HG03469 (cell line): ENCODE results near the gene NASP.

Experiments
- ATAC-seq: cut with Tn5 transposase; IDR thresholded peaks from one replicate; pipeline ENCODE4 v1.9.1; 2021; ENCODE audit warnings: mild to moderate bottlenecking, moderate library complexity, moderate number of reproducible peaks; ENCODE audit not compliant: unreplicated experiment

NASP gene

DNA sequence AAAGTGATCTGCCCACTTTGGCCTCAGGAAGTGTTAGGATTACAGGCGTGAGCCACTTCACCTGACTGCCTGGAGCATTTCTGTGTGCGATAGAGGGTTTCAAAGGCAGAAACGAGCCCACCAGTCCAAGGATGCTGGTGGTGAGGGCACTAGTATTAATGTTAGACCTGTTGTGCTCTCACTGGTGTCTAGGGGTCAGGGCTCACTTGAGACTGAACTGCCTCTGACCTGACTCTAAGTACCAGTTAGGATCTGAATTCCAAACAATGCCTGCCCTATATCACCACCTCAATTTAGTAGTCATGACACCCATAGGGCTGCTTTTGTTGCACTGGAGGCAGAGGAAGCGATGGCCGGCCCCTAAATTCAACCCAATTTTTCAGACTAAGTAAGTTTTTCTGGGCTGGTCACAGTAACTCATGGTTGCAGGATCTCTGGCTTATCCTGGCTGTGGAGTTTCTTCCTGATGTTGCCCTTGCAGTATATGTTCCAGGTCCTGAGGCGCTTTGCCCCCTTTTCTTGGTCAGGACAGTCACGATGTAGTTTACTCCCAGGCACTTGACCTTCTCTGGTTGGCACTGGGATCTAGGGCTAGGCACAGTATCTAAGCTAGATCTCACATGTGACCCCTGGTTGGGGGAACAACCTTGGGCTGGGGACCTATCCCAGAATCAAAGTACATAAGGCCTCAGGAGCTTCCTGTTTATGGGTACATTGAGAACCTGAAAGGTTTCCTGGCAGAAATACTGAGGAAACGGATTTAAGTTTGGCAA lies 35.5 kb downstream of the NASP start:
- no peak for ATAC-seq

DNA sequence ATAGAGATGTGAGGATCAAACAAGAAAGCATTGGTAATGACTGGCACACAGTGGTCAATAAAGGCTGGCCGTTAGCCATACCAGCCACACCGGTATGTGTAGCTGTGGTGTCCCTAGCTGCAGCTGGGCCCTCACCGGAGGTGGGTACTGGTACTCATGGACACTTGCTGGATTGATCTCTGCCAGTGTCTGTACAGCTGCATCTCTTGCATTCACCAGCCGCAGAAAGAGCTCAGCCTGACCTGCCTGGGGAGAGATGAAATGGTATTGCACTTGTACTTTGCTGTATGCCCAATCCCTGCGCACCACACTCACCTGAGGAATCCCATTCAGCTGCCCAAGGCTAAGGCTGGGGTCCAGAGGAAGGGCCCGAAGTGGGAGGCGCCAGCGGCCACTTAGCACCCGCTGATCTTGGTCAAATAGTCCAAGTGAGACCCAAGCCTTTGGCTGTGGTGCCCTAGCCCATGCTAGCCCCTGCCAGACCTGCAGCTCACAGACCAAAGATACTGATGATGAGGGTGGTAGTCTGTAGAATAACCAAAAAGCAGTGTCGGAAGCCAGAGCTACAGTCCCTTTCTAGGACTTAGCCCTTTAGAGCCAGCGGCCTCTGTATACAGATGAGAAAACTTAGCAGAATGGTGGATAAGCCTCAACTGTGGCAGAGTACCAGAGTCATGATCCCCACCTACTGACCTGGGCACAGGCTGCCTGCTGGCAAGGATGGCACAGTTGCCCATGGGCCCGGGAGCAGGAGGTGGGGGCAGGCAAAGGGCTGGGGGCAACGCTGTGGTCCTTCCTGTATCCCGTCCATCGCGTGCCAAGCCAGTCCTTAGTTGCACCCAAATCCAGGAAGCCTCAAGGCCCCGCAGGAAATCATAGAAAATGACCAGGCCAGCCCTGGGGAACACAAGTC lies 37.0 kb downstream of the NASP start:
- no peak for ATAC-seq

DNA sequence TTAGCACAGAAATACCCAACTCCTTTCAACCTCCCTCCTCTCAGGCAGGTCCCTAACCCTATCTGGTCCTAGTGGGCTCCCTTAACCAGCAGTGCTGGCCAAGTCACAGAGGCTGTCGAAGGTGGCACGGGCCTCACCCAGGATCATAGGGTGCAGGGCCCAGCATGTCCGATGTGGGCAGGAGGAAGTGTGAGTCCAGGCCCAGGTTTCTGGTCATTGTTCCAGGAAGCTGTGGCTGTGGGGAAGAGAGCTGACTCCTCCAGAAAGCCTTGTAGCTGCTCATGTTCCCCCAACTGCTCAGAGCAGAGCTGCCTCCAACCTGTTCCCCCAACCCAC lies 37.6 kb downstream of the NASP start:
- no peak for ATAC-seq

DNA sequence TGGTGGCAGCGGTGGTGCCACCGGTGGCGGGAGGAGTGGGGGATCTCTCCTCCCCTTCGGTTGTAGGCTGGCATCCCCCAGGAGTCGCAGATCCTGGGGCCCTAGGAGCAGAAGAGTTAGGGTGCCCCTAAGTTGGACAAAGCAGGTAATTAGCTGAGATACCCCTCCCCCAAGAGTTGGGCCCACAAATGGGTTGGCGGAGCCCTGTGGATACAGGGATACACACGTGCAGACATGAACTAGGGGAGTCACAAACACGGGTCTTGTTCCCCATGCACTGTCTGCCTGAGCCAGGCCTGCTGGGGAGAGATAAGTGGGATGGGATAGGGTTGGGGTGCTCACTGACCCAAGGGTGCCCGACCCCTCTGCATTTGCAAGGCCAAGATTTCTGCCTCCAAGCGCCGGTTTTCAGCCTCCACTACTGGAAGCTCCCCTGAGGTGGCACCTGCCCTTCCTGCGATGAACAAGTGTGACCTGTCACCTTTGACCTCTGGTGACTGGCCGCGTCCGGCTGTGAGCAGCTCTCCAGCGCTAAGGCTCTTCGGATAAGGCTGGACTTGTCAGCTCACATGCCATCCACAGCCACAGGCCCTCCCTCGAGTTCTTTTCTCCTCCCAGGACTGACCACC lies 38.2 kb downstream of the NASP start:
- ATAC-seq: no peak

DNA sequence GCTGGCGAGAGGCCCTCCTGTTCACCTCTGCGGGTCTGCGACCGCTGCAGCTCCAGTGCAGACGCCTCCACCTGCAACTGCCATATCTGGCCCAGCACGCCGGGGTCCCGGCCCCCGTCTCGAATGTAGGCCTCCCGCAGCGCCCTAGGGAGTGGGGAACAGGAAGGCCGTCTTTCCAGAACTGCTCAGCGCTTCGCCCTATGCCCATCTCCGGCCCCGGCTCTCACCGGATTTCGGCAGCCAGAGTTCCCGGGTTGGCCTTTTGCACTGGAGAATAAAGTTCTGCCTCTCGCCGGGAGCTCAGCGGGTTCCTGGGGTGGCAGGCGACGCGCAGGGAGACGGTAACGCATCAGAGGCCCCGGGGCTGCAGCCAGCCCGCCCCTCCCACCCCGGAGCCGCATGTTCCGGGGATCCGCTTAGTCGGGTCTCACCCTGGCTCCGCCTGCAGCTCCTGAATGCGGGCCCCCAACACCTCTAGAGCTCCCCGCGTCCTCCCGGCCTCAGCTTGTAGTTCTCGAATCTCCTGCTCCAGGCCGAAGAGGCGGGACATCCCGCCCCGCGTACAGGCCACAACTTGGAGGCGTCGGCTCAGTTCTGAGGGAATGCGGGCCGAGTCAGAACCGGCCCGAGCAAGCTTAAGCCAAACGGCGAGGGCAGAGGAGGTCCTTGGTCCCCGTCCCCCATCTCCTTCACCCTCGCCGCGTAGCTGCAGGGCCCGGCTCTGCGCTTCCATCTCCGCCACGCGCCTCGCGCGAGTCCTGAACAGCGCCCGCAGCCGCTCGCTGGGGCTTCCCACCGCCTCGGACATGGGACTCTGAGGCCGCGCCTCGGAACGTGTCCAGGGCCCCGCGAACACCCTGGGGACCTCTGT lies 38.9 kb downstream of the NASP start:
- no peak for ATAC-seq

DNA sequence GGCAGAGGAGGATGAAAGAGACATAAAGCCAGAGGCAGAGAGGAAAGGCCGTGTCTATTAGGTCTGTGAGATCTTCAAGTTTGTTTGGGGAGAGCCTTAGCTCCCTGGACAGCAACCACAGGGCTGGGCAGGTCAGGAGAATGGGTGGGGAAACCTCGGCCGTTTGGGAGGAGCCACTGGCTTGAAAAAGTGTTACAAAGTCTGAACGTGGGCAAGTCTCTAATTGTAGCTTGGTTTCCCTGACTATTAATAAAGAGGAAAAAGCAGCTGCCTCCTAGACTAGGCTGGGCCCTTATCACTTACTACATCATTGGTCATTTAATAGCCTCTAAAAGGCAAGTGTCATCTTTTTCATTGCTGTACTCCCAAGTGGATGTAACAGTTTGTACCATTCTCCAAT lies 40.1 kb downstream of the NASP start, which contains the start of gene CCDC17:
Gene CCDC17 (minus strand): TSS at position 83 of the 400 bp plus-strand sequence. CDS start 145 bp downstream, outside the sequence.
- ATAC-seq: no peak

DNA sequence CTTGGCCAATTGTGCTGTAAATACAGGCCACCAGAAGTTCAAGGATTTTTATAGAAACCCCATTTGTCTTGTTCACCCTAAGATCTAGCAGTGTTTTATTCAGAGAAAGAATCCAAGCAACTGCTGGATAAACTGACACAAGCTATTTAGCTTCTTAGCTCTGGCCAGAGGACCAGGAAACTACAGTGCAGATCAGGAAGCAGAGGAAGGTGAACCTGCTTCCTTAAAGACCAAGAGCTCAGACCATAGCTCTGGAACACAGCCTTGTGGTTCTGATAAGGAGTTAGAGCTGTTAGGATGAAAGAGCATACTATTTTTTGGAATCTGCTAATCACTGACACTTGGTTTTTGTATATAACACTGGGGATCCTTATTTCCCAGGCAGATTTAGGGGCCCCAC lies 45.2 kb downstream of the NASP start:
- no peak for ATAC-seq

DNA sequence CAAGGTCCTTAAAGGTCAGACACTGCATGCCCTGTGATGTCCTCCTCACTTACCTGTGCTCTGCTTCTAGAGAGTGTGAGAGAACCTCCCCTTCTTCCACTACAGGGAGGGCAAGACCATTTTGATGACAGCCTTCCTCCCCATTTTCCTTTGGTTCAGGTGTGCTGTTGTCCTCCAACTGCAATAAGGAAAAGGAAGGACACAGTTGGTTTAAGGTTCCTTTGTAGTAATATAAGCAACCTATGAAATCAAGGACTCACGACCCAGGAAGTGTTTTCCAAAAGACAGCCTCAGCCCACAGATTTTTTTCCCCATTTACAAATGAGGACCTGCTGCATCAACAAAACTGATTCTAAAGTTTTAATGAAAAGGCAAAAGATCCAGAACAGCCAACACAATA lies 46.6 kb downstream of the NASP start:
- ATAC-seq: no peak

DNA sequence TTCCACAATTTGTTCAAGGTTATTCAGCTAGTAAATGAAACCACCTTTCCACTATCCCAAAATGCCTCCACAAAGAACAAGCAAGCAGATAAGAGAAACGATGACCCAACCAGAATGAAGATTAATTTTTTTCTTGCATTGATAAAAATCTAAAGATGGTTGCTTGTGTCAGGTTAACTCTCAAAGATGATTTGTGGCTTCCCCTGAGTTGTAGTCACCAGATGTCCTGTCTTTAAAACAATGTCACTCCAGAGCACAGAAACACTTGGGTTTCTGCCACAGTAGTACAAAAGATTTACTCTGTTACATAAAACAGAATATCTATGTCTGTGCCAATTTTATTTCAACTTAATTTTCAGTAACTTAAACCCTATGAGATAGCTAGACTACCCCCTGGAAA lies 51.4 kb downstream of the NASP start:
- no peak for ATAC-seq

DNA sequence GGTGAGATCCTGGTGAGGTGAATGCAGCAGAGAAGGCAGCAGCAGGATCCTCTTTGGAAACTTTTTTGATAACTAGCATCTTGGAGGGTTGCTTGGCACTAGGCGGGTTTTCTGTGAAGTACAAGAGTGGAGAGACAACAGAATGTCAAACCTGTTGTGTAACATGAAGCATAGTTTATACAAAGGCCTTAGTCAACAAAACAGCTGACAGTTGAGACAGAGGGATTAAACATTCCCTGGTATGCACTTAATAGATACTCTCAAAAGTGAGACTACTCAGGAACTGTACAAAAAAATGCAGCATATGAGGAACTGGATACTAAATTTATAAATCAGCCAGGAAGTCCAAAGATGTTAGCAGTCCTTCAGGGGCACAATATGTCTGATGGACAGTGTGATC lies 56.5 kb downstream of the NASP start:
- ATAC-seq: no peak

DNA sequence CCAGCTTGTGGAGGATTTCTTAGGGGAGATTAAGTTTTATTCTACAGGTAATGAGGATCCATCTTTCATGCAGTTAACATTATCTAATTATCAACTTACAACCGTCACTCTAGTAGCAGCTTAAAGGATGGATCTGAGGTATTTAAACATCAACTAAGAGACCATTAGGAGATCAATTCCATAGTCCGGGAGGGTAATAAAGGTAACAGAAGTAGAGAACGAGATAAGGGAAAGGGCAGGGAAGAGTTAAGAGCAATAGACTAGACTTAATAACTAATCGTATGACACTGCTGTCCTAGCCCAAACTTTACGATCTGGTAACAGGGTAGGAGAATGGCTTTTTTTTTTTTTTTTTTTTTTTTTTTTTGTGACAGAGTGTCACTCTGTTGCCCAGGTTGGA lies 59.5 kb downstream of the NASP start:
- no peak for ATAC-seq

DNA sequence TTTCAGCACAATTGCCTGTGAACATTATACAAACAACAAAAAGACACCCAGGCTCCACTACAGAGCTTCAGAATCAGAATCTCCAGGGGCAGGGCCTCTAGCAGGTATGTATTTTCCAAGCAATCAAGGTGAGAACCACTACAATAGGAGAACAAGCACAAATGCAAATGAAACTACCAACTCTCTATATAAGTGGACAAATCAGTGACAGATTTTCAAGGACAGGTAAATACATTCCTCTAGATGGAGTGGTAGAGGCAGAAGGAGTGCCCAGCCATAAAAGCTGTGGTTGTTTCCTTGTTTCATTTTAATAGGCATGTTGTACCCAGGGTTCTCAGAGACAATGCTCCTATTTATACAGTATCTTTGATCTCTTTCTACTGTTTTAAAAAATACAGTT lies 60.1 kb downstream of the NASP start:
- no peak for ATAC-seq

DNA sequence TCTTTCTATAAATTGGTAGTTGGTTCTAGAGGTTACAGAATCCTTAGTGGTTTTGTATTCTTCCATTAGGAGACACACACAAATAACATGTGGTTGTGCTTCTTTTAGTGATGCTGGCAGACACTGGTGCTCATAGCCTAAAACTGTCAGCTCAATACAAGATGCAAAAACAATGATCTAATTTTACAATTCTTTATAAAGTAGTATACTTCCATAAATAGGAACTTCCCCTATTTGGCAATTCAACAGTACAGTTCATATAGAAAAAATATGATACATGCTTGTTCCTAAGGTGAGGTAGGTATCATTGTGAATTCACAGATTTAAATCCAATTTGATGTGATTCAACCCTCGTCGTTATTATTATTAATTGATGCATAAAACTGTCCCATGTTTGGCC lies 60.8 kb downstream of the NASP start:
- ATAC-seq: no peak

DNA sequence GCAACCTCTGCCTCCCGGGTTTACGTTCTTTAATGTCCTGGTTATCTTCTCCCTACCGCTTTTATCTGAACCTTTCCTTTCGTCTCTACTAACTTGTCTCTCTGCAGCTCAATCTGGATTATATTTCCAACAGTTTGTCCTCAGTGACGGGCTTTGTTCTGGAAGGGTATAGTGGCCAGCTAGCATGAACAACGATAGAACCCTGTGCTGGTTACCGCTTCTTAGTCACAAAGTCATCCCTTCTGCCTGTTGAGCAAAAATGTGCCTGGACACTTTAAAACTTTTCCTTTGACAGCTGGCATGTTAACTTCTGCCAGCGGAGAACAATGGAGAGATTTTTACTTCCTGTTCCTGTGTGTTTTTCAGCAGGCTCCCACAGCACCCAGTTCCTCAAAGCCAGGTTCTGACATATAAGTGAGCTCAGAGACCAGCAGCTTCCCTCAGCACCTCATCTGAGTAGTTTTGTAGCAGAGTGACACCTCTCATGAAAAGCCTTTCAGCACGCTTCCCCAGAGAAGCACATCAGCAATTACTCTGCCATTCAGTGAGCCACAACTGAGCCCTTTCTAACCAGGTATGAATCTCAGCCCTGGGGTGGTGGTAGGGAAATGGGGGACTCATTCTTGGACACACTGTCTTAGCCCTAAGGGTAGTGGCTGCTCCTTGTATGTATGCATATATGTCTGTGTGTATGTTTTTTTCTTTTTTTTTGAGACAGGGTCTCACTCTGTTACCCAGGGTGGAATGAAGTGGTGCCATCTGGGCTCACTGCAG lies 63.6 kb downstream of the NASP start:
- ATAC-seq: no peak

DNA sequence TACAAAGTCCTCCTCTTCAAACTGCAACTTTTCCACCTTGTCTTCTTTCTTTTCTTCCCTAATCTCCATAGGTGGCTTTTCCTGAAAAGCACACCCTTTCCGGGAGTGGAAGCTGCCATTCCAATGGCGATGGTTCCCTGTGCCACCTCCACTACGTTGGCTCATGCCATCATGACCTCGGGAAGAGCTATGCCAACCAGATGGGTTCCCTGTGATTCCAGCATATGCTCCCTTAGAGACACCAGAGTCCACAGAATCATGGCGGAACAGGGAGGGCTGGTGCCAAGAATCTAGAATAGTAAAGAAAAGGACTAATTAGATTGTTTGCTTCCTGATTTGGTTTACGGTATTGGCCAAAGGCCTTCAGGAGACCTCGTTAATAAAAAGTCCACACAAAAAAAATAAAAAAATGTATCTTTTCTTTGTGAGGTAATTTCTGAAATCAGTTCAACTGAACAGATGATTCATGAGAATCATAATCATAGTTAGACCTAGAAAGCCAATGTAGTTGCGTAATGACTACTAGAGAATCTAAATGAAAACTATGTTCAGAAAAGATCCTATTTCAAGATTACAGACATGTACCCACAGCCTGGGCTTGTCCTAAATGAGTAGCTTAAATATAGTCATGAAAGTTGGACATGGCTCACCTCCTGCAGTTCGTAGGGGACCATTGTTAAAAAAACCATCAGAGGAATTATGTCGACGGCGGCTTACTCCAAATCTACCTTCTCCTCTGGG lies 70.9 kb downstream of the NASP start:
- ATAC-seq: no peak

DNA sequence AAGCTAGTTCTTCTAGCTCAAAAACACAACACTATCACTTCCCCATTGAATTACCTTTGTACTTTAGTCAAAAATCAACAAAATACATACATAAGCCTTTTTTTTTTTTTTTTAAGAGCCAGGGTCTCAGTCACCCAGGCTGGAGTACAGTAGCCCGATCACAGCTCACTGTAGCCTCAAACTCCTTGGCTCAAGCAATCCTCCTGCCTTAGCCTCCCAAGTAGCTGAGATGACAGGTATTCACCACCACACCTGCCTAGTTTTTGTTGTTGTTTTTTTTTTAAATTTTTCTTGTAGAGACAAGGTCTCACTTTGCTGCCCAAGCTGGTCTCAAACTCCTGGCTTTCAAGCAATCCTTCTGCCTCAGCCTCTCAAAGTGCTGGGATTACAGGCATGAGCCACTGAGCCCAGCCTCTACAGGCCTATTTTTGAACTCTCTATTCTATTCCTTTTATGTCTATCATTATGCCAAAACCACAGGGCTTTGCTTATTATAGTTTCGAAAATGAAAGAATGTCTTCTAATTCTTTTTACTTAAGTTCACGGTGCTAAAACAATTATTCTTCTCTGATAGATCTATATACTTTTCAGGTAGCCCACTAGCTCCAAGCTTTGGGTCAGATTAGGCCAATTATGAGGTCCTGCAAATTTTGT lies 72.9 kb downstream of the NASP start:
- no peak for ATAC-seq

DNA sequence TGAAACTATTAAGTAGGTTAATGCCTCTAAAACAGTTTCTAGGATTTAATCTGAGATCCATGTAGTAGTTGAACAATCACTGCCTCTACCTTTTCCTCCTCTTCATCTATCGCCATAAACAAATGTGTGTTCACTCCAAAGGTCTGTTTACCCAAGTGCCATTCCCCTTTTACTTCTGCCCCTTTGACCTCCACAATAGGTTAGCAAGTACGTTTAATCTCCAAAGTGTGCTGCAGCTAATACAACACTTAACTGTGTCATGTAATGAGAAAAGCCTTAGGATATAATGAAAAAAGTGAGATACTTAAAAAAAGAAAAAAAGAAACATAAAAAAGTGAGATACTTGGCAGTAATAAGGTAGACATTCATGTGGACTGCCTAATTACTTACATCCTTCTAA lies 74.3 kb downstream of the NASP start:
- no peak for ATAC-seq

DNA sequence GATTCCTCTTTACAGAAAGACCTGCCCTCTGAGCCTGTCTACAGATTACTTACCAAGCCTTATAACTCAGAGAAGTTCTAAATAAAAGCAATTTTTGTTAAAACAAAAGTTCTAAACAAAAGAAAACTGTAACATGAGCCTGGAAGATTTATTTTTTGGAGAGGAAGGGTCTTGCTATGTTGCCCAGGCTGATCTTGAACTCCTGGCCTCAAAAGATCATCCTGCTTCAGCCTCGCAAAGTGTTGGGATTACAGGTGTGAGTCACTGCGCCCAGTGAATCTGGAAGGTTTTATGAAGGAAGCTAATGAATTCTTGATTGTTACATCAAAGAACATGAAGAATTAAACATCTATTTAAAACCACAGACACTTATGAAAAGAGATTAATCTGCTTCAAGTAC lies 75.4 kb downstream of the NASP start:
- no peak for ATAC-seq

DNA sequence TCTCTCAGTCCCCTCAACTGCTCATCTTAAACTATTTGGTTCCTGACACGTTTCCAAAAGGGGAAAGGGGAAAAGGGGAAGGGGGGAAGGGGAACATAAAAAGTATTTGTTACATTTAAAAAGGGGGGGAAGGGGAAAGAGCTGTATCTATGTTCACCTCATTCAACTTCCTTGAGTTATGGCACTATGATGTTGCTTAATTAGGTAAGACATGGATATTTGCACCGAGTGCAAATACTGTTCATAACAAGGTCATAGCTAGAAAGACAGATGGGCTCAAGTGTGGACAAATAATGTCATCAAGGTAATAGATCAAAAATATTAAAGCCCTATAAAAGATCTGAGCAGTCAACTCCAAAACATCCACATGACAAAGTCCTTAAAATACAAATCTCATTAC lies 76.5 kb downstream of the NASP start:
- no peak for ATAC-seq
